Right lobe of liver (tissue), 6 donors: ENCODE data around the gene CIROP. TPM values are rescaled to one million over a fixed set of nuclear protein-coding genes. Genes with fewer than 3 reads are reported as not detected.

Source experiments
- ATAC-seq, 4 donors: fragments of 200-7000 bp; cut with Tn5 transposase; one replicate each; pipeline ENCODE4 v1.9.1; 2020; ENCODE audit warnings: mild to moderate bottlenecking in 4 of 4, moderate library complexity in 4 of 4
- DNase-seq, 3 donors: peaks; one replicate each; pipeline ENCODE4 v3.0.0-alpha.2; 2020
- H3K27ac ChIP-seq, 3 donors: fragments of 200-600 bp; one replicate each; pipeline ENCODE4 v1.8.0; 2022
- H3K27me3 ChIP-seq, 2 donors: fragments of 200-600 bp; one replicate each; pipeline ENCODE4 v1.8.0; 2022
- H3K36me3 ChIP-seq, 4 donors: fragments of 200-600 bp; sonication (generic) in 1 of 4; one replicate each; pipeline versions ENCODE4 v1.5.1 to v1.8.0; 2017 to 2022; ENCODE audit warnings: control low read depth in 1 of 4
- H3K4me1 ChIP-seq, 4 donors: fragments of 200-600 bp; sonication (generic) in 1 of 4; one replicate each; pipeline versions ENCODE4 v1.5.1 to v1.8.0; 2017 to 2022; ENCODE audit warnings: control low read depth in 1 of 4
- H3K4me3 ChIP-seq, 3 donors: fragments of 200-600 bp; one replicate each; pipeline ENCODE4 v1.8.0; 2022
- H3K9me3 ChIP-seq, 4 donors: fragments of 200-600 bp; sonication (generic) in 1 of 4; one replicate each; pipeline versions ENCODE4 v1.5.1 to v1.8.0; 2017 to 2022; ENCODE audit warnings: control low read depth in 1 of 4
- CTCF ChIP-seq, 4 donors: fragments of 200-600 bp in 3 of 4; fragments of 450-650 bp in 1 of 4; IDR thresholded peaks; one replicate each; pipeline versions ENCODE4 v1.5.1 to v1.8.0; 2016 to 2022; ENCODE audit warnings: antibody characterized with exemption in 4 of 4, mild to moderate bottlenecking in 2 of 4
- POLR2A ChIP-seq: fragments of 450-650 bp; IDR thresholded peaks from one replicate; pipeline ENCODE4 v1.6.1; 2017; ENCODE audit warnings: antibody characterized with exemption, mild to moderate bottlenecking
- WGBS: methylation state at CpG from one replicate; pipeline ENCODE4 v1.1.6; 2018; ENCODE audit warnings: low coverage, low lambda C conversion rate; ENCODE audit not compliant: insufficient coverage; ENCODE audit errors: missing lambda C conversion rate; 5-methylcytosine and 5-hydroxymethylcytosine counted together
- intact Hi-C, 2 donors: fragments of 100-400 bp; cut with DNase I; formaldehyde crosslinking; loops; one replicate each; pipeline versions ENCODE4 v1.11.2 to v1.14.1; 2022
- total RNA-seq, 6 experiments: library from RNA; depleted of rRNA in 2 of 6; stranded (reverse); fragments of >200 nt in 2 of 6; fragmentation: NEBNext Ultra II Directional in 3 of 6; extraction: Animal tissue kit (Norgen Biotek cat#: 25700) in 3 of 6; gene quantifications; one replicate each; pipeline versions ENCODE4 v1.1.0 to v1.2.4, GENCODE V29; 2016 to 2023
- donor health status: DM: no; HTN: yes; CAD: no.
- donor health status: DM: no; HTN: no; CAD: no.
- donor health status: DM: no; HTN: no; CAD: no.
- donor health status: DM: no; HTN: yes; CAD: no.
- donor health status: DM: no; HTN: yes; CAD: no.

Gene CIROP
- total RNA-seq, 6 experiments from 2014 or later = not detected

GRCh38 chr14:23080474-23080873 is 24.3 kb downstream of the CIROP start:
- peaks cover 0 to 13% (median 4%) of the 10 kb centered on the region in 4 donors for H3K4me1 ChIP-seq
- peaks cover 8 to 90% (median 49%) of the 10 kb centered on the region in 4 donors for H3K36me3 ChIP-seq
- 55% methylated on average over 1 of the region's 1 CpG for WGBS

GRCh38 chr14:23079716-23080115 is 25.1 kb downstream of the CIROP start:
- no peak for TF ChIP-seq CTCF (IDR thresholded peaks at IDR 0.05)
- no peak for TF ChIP-seq POLR2A
- Histone ChIP-seq H3K4me1 (peaks cover 0 to 13% (median 4%) of the 10 kb centered on the region in 4 donors), H3K36me3 (peaks cover 8 to 90% (median 44%) of the 10 kb centered on the region in 4 donors), H3K27ac (peak overlapping the region in 2 of 3 donors; percentile 13 to 66), H3K27me3 (no peaks in the 10 kb centered on the region), H3K9me3 (no peaks in the 10 kb centered on the region), H3K4me3 (no peak overlapping the region)
- ATAC-seq = no peak
- intact Hi-C loops = no loop called here
- no peak for DNase-seq
- WGBS = 80% methylated on average over 2 of the region's 2 CpGs

More at GRCh38 chr14:23080474-23080873, 24.3 kb downstream of the CIROP start:
- intact Hi-C loops = no loop called here
- TF ChIP-seq CTCF (IDR thresholded peaks at IDR 0.05) (no peak), POLR2A (no peak)
- Histone ChIP-seq H3K27ac (no peak overlapping the region), H3K27me3 (no peaks in the 10 kb centered on the region), H3K9me3 (no peaks in the 10 kb centered on the region), H3K4me3 (no peak overlapping the region)
- ATAC-seq (no peak), DNase-seq (no peak)

GRCh38 chr14:23078692-23079116 is 26.1 kb downstream of the CIROP start:
- Histone ChIP-seq H3K36me3 (peaks cover 8 to 90% (median 43%) of the 10 kb centered on the region in 4 donors), H3K27me3 (no peaks in the 10 kb centered on the region), H3K9me3 (no peaks in the 10 kb centered on the region), H3K27ac (peak overlapping the region; percentile 28 to 66 (median 49)), H3K4me3 (no peak overlapping the region), H3K4me1 (peaks cover 0 to 13% (median 4%) of the 10 kb centered on the region in 4 donors)
- ATAC-seq = peak; percentile 82 to 97 (median 94)
- WGBS = 0% methylated on average over 2 of the region's 2 CpGs
- intact Hi-C loops = no loop called here
- peak; percentile 68 to 78 (median 76) for DNase-seq
- TF ChIP-seq CTCF (IDR thresholded peaks at IDR 0.05) = no peak
- no peak for TF ChIP-seq POLR2A

- Histone ChIP-seq H3K27me3 (no peaks in the 10 kb centered on the region), H3K27ac (peak overlapping the region in 2 of 3 donors; percentile 40 to 49), H3K4me3 (no peak overlapping the region), H3K9me3 (no peaks in the 10 kb centered on the region), H3K36me3 (peaks cover 8 to 91% (median 45%) of the 10 kb centered on the region in 4 donors), H3K4me1 (peaks cover 0 to 13% (median 4%) of the 10 kb centered on the region in 4 donors)
- intact Hi-C loops = no loop called here
- no peak for DNase-seq
- TF ChIP-seq CTCF (IDR thresholded peaks at IDR 0.05) (no peak), POLR2A (no peak)
- WGBS = 69% methylated on average over 5 of the region's 5 CpGs
- no peak for ATAC-seq
Observed at GRCh38 chr14:23077962-23078361, 26.8 kb downstream of the CIROP start.
